Measurements from ENCODE around the gene RPE.

RPE gene

DNA sequence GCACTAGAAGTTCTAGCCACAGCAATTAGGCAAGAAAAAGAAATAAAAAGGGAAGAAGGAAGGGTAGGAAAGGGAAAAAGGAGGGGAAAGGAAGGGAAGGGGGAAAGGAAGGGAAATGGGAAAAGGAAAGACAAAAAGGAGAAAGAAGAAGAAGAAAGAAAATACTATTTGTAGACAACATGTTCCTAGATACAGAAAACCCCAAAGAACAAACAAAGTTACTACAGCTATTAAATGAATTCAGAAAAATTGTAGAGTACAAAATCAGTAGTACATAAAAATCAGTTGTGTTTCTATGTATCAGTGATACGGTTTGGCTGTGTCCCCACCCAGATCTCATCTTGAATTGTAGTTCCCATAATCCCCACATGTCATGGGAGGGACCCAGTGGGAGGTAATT lies 52.3 kb downstream of the RPE start:
- Histone ChIP-seq H3K9me3 (ENCODE audit: insufficient read depth, low read length) (no peaks in the 10 kb centered on the region), H3K4me3 (ENCODE audit: low read length) (no peak overlapping the region), H3K4me2 (ENCODE audit: low read length) (no peak overlapping the region), H3K27me3 (ENCODE audit: low read depth, low read length) (no peaks in the 10 kb centered on the region), H3K9ac (ENCODE audit: low read length) (no peak overlapping the region), H3K79me2 (ENCODE audit: low read length) (no peaks in the 10 kb centered on the region), H3K36me3 (replicated peaks; ENCODE audit: low read depth, low read length) (no peaks in the 10 kb centered on the region), H3K4me1 (ENCODE audit: low read length) (no peaks in the 10 kb centered on the region), H4K20me1 (ENCODE audit: insufficient read depth, low read length) (no peaks in the 10 kb centered on the region), H3K27ac (ENCODE audit: low read length) (no peak overlapping the region), H2AFZ (ENCODE audit: low read depth, low read length) (no peak overlapping the region)
- TF ChIP-seq, protein P1, sequence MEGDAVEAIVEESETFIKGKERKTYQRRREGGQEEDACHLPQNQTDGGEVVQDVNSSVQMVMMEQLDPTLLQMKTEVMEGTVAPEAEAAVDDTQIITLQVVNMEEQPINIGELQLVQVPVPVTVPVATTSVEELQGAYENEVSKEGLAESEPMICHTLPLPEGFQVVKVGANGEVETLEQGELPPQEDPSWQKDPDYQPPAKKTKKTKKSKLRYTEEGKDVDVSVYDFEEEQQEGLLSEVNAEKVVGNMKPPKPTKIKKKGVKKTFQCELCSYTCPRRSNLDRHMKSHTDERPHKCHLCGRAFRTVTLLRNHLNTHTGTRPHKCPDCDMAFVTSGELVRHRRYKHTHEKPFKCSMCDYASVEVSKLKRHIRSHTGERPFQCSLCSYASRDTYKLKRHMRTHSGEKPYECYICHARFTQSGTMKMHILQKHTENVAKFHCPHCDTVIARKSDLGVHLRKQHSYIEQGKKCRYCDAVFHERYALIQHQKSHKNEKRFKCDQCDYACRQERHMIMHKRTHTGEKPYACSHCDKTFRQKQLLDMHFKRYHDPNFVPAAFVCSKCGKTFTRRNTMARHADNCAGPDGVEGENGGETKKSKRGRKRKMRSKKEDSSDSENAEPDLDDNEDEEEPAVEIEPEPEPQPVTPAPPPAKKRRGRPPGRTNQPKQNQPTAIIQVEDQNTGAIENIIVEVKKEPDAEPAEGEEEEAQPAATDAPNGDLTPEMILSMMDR (IDR thresholded peaks at IDR 0.05; ENCODE audit: low read depth, low read length) = no peak
- no peak for TF ChIP-seq EZH2phosphoT487 (IDR thresholded peaks at IDR 0.05; ENCODE audit: low read depth)

DNA sequence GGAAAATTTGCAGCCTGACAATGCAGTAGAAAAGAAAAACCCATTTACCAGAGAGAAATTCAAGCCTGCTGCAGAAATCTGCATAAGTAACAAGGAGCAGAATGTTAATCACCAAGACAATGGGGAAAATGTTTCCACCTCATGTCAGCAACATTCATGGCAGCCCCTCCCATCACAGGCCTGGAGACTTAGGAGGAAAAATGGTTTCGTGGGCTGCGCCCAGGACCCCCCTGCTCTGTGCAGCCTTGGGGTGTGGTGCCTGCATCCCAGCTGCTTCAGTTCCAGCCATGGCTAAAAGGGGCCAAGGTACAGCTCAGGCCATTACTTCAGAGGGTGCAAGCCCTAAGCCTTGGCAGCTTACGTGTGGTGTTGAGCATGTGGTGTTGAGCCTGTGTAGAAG lies 53.4 kb downstream of the RPE start:
- Histone ChIP-seq H3K4me1 (ENCODE audit: low read length) (no peaks in the 10 kb centered on the region), H3K79me2 (ENCODE audit: low read length) (no peaks in the 10 kb centered on the region), H3K27me3 (ENCODE audit: low read depth, low read length) (no peaks in the 10 kb centered on the region), H3K36me3 (replicated peaks; ENCODE audit: low read depth, low read length) (no peaks in the 10 kb centered on the region), H4K20me1 (ENCODE audit: insufficient read depth, low read length) (no peaks in the 10 kb centered on the region), H3K9ac (ENCODE audit: low read length) (no peak overlapping the region), H3K27ac (ENCODE audit: low read length) (no peak overlapping the region), H3K9me3 (ENCODE audit: insufficient read depth, low read length) (no peaks in the 10 kb centered on the region), H2AFZ (ENCODE audit: low read depth, low read length) (no peak overlapping the region), H3K4me2 (ENCODE audit: low read length) (no peak overlapping the region), H3K4me3 (ENCODE audit: low read length) (no peak overlapping the region)
- no peak for TF ChIP-seq EZH2phosphoT487 (IDR thresholded peaks at IDR 0.05; ENCODE audit: low read depth)
- TF ChIP-seq, protein P1 (IDR thresholded peaks at IDR 0.05; ENCODE audit: low read depth, low read length) = no peak

DNA sequence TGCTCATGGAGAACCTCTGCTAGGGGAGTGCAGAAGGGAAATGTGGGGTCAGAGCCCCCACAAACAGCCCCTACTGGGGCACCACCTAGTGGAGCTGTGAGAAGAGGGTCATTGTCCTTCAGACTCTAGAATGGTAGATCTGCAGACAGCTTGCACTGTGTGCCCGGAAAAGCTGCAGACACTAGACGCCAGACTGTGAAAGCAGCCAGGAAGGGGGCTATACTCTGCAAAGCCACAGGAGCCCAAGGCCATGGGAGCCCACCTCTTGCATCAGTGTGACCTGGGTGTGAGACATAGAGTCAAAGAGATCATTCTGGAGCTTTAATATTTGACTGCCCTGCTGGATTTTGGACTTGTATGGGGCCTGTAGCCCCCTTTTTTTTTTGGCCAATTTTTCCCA lies 60.9 kb downstream of the RPE start:
- Histone ChIP-seq H3K79me2 (ENCODE audit: low read length) (no peaks in the 10 kb centered on the region), H2AFZ (ENCODE audit: low read depth, low read length) (no peak overlapping the region), H3K4me3 (ENCODE audit: low read length) (no peak overlapping the region), H3K4me1 (ENCODE audit: low read length) (no peaks in the 10 kb centered on the region), H3K9ac (ENCODE audit: low read length) (no peak overlapping the region), H3K9me3 (ENCODE audit: insufficient read depth, low read length) (no peaks in the 10 kb centered on the region), H3K27me3 (ENCODE audit: low read depth, low read length) (no peaks in the 10 kb centered on the region), H3K27ac (ENCODE audit: low read length) (no peak overlapping the region), H3K4me2 (ENCODE audit: low read length) (no peak overlapping the region), H4K20me1 (ENCODE audit: insufficient read depth, low read length) (no peaks in the 10 kb centered on the region), H3K36me3 (replicated peaks; ENCODE audit: low read depth, low read length) (no peaks in the 10 kb centered on the region)
- TF ChIP-seq EZH2phosphoT487 (IDR thresholded peaks at IDR 0.05; ENCODE audit: low read depth) = no peak
- TF ChIP-seq, protein P1 (IDR thresholded peaks at IDR 0.05; ENCODE audit: low read depth, low read length) = no peak

All from OCI-LY3 (cell line).